Tibial artery (tissue), 4 donors: ENCODE measurements around the gene KCNIP4.

ENCODE experiments used
- DNase-seq, 2 donors: peaks; one replicate each; pipeline ENCODE4 v3.0.0-alpha.2; 2019
- H3K27ac ChIP-seq, 2 donors: fragments of 200-600 bp; sonication (generic) in 1 of 2; 1 replicate in 1 of 2; 2 replicates in 1 of 2; pipeline ENCODE4 v1.5.1; 2018 to 2019; ENCODE audit warnings: mild to moderate bottlenecking in 1 of 2
- H3K27me3 ChIP-seq, 2 donors: fragments of 200-600 bp; sonication (generic) in 1 of 2; one replicate each; pipeline versions ENCODE4 v1.5.1 to v1.6.0; 2016 to 2019
- H3K36me3 ChIP-seq, 3 donors: fragments of 200-600 bp; sonication (generic) in 2 of 3; one replicate each; pipeline ENCODE4 v1.5.1; 2016 to 2019; ENCODE audit warnings: mild to moderate bottlenecking in 2 of 3
- H3K4me1 ChIP-seq, 4 donors: fragments of 200-600 bp; sonication (generic) in 2 of 4; 1 replicate in 3 of 4; 2 replicates in 1 of 4; pipeline ENCODE4 v1.5.1; 2016 to 2019
- H3K4me3 ChIP-seq, 2 donors: fragments of 200-600 bp; sonication (generic) in 1 of 2; 1 replicate in 1 of 2; 2 replicates in 1 of 2; pipeline ENCODE4 v1.5.1; 2018 to 2019; ENCODE audit warnings: mild to moderate bottlenecking in 2 of 2
- H3K9me3 ChIP-seq, 3 donors: fragments of 200-600 bp; sonication (generic) in 1 of 3; one replicate each; pipeline ENCODE4 v1.5.1; 2016 to 2019
- intact Hi-C: fragments of 100-400 bp; cut with DNase I; formaldehyde crosslinking; loops from one replicate; pipeline ENCODE4 v1.15.0; 2023; ENCODE audit warnings: low total_unique reads
- TF ChIP-seq, protein P1 (sequence below), 2 experiments: fragments of 200-600 bp in 1 of 2; fragments of 450-650 bp in 1 of 2; IDR thresholded peaks; one replicate each; pipeline ENCODE4 v1.5.1; 2017 to 2019; ENCODE audit warnings: antibody characterized with exemption in 2 of 2, mild to moderate bottlenecking in 1 of 2, moderate library complexity in 1 of 2

KCNIP4 gene

DNA sequence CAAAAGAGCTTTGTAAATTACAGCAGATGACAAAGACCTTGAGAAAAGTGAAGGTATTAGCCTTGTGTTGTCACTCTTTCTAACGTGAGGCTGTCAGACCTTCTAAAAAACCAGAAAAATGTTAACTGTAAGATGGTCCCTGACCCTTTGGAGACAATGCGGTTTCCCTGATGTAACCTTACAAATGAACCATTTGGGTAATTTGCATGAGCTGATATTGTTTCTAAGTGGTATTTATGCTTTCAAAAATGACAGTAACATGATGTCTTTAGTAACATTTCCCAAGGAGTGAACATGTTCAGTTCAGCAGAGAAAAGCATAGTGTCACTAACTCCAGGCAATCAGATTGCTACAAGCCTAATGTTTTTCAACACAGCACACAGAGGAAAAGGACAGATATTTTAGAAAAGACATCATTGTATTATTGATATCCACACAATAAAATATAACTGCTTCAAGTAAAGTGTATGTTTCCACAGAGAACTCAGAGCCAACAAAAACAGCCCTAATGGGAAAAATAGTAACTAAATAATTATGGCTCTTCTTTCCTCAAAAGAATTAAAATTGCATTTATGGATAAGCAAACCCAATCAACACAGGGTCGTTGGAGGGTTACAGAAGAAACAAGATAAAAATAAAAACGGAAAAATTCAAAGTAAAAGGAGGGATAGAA, 434.4 kb downstream of the KCNIP4 start:
- no peak for DNase-seq

DNA sequence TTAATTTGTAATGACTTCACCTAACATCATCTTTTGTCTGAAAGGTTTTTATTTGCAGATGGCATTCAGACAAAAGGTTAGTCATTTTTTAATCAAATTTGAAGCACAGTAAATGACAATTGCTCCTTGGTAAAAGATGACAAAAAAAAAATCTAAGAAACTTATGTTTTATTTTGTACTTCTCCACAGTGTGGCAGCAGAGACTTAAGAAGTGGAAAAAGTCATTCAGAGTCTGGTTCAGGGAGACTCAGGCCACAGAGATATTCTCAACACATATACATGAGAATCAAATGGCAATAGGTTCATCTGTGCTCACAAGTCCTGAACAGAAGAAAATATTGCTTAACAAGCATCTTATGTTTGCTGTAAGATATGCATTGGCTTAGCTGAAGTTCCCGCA, 436.2 kb downstream of the KCNIP4 start:
- intact Hi-C loops: no loop called here
- Histone ChIP-seq H3K27ac (no peak overlapping the region), H3K4me3 (no peak overlapping the region), H3K36me3 (no peaks in the 10 kb centered on the region), H3K27me3 (no peaks in the 10 kb centered on the region), H3K4me1 (no peaks in the 10 kb centered on the region), H3K9me3 (no peaks in the 10 kb centered on the region)
- no peak for DNase-seq
- TF ChIP-seq, protein P1, sequence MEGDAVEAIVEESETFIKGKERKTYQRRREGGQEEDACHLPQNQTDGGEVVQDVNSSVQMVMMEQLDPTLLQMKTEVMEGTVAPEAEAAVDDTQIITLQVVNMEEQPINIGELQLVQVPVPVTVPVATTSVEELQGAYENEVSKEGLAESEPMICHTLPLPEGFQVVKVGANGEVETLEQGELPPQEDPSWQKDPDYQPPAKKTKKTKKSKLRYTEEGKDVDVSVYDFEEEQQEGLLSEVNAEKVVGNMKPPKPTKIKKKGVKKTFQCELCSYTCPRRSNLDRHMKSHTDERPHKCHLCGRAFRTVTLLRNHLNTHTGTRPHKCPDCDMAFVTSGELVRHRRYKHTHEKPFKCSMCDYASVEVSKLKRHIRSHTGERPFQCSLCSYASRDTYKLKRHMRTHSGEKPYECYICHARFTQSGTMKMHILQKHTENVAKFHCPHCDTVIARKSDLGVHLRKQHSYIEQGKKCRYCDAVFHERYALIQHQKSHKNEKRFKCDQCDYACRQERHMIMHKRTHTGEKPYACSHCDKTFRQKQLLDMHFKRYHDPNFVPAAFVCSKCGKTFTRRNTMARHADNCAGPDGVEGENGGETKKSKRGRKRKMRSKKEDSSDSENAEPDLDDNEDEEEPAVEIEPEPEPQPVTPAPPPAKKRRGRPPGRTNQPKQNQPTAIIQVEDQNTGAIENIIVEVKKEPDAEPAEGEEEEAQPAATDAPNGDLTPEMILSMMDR (IDR thresholded peaks at IDR 0.05): no peak

More for the DNA sequence above, 434.4 kb downstream of the KCNIP4 start:
- H3K4me1 ChIP-seq: no peaks in the 10 kb centered on the region
- no peaks in the 10 kb centered on the region for H3K27me3 ChIP-seq
- TF ChIP-seq, protein P1 (IDR thresholded peaks at IDR 0.05): no peak
- H3K36me3 ChIP-seq: no peaks in the 10 kb centered on the region
- no peaks in the 10 kb centered on the region for H3K9me3 ChIP-seq
- no peak overlapping the region for H3K4me3 ChIP-seq
- no peak overlapping the region for H3K27ac ChIP-seq
- intact Hi-C loops: no loop called here

DNA sequence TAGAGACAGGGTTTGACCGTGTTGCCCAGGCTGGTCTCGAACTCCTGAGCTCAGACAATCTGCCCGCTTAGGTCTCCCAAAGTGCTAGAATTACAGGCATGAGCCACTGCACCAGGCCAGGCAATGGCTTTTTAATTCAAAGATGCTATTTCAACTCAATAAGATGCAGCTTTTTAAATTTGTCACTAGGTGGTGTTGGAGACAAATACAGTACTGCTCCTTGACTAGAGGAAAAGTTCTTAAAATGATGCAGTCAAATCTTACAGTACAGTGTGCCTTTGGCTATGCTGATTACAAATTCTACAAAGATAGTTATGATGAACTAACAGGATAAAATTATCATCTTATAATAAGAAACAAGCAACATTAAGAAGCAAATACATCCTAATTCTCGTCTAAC, 441.1 kb downstream of the KCNIP4 start:
- no peaks in the 10 kb centered on the region for H3K27me3 ChIP-seq
- no peaks in the 10 kb centered on the region for H3K4me1 ChIP-seq
- H3K36me3 ChIP-seq: no peaks in the 10 kb centered on the region
- intact Hi-C loops: no loop called here
- no peak for DNase-seq
- H3K27ac ChIP-seq: no peak overlapping the region
- TF ChIP-seq, protein P1 (IDR thresholded peaks at IDR 0.05): no peak
- no peak overlapping the region for H3K4me3 ChIP-seq
- H3K9me3 ChIP-seq: no peaks in the 10 kb centered on the region

DNA sequence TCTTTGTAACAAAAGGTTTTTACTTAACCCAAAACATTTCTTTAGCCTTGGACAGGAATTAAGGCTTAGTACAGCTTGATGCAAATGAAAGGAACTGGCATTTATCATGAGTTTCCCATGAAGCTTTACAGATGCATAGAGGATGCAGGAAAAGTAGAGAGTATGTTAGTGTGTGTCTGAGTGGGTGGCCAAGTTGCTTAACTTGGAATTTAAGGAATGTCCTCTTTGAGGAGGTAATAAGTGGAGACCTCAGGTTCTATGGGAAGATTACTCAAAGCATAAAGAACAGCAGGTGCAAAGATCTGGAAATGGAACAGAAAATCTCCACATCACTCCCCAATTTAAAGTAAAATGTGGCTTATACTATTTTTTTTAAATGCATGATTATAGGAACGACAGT, 457.9 kb downstream of the KCNIP4 start:
- intact Hi-C loops: no loop called here
- DNase-seq: no peak
- H3K27ac ChIP-seq: no peak overlapping the region
- TF ChIP-seq, protein P1 (IDR thresholded peaks at IDR 0.05): no peak
- H3K36me3 ChIP-seq: no peaks in the 10 kb centered on the region
- H3K27me3 ChIP-seq: no peaks in the 10 kb centered on the region
- no peaks in the 10 kb centered on the region for H3K4me1 ChIP-seq
- no peaks in the 10 kb centered on the region for H3K9me3 ChIP-seq
- no peak overlapping the region for H3K4me3 ChIP-seq

DNA sequence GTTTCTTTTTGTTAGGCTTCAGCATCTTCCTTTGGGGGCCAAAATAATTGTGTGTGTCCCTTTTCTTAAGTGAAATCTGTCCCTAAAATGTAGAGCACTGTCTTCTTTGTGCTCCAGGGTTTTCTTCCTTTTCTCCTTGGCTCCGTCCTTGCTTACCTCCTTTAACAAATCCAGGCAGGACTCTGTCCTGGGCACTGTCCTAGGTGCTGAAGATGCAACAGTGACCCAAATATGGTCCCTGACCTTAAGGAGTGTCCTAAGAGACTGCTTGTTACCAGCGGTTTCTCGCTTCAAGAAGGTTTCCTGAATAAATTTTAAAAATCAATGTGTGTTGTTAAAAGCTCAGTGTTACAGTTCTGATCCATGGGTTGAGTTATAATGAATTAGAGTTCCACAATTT, 471.8 kb downstream of the KCNIP4 start:
- H3K27ac ChIP-seq: no peak overlapping the region
- no peak for DNase-seq
- TF ChIP-seq, protein P1 (IDR thresholded peaks at IDR 0.05): no peak
- intact Hi-C loops: no loop called here
- no peaks in the 10 kb centered on the region for H3K27me3 ChIP-seq
- H3K4me3 ChIP-seq: no peak overlapping the region
- no peaks in the 10 kb centered on the region for H3K9me3 ChIP-seq
- H3K4me1 ChIP-seq: no peaks in the 10 kb centered on the region
- no peaks in the 10 kb centered on the region for H3K36me3 ChIP-seq

DNA sequence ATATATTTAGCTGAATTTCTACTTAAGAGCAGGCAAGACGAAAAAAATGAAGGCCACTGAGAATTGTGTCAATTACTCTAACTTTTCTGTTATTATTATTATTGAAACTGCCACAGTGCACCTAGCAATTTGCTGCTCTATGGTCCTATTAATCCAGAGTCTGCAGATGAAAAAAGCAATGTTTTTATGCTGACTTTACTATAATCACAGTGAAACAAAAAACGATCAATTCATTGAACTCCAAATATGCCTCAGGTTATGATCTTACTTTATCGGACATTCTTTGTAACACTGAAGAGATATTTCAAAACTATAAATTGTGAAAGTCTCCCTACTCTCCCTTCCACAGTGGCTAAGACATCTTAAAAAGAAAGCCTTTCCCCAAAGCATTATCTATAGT, 474.4 kb downstream of the KCNIP4 start:
- TF ChIP-seq, protein P1 (IDR thresholded peaks at IDR 0.05): no peak
- H3K27me3 ChIP-seq: no peaks in the 10 kb centered on the region
- no peak for DNase-seq
- H3K36me3 ChIP-seq: no peaks in the 10 kb centered on the region
- intact Hi-C loops: no loop called here
- no peak overlapping the region for H3K27ac ChIP-seq
- H3K4me1 ChIP-seq: no peaks in the 10 kb centered on the region
- H3K9me3 ChIP-seq: no peaks in the 10 kb centered on the region
- H3K4me3 ChIP-seq: no peak overlapping the region
